ENCODE data around the gene SLC28A1. TPM values are rescaled to one million over a fixed set of nuclear protein-coding genes. Genes with fewer than 3 reads are reported as not detected.

SLC28A1 gene
- total RNA-seq, 2 experiments from 2014 or later: not detected

DNA sequence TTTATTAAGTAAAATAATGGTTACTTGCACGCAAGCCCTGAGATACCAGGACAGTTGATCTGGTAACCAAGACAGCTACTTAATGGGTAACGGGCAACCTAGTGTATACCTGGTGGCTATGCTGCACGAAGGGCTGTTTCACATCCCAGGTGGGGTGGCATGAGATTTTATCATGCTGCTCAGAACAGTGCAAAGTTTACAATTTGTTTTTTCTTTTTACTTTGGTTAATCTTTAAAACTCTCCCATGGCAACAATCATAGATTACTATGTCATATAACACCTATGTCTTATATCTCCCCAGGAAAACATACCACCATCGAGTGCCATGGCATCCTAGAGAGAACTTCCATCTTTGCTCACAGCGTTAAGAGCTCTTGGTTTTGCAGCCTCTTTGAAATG lies 32.2 kb upstream of the SLC28A1 start:
- intact Hi-C loops (cut with micrococcal nuclease): no loop called here
- Mint-ChIP-seq H3K9me3 (peaks cover 8% of the 10 kb centered on the region), H3K27ac (no peak overlapping the region), H3K4me3 (no peak overlapping the region), H3K27me3 (no peaks in the 10 kb centered on the region), H3K4me1 (ENCODE audit: low read depth) (no peaks in the 10 kb centered on the region), H3K36me3 (peaks cover 1% of the 10 kb centered on the region)
- DNase-seq: no peak
- ChIA-PET POLR2A (no interaction called here), CTCF (no interaction called here)

DNA sequence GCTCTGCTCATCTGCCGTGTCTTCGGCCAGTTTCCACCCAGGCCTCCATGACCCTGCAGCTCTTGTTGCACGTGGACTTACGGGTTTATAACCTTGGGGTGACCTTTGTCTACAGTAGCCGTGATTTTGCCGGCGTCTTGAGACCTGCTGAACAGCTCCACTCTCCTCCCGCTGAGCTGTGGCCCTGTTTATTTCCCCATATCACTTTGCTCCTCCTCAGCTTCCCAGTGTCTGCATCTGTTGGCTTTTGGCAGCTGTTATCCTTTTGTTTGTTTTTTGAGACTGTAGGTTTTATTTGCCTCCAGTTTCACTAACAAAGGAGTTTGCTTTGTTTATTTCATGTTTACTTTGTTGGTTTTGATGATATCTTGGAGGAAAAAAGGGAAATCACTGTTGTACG lies 29.3 kb upstream of the SLC28A1 start:
- Mint-ChIP-seq H3K36me3 (no peaks in the 10 kb centered on the region), H3K27me3 (no peaks in the 10 kb centered on the region), H3K4me1 (ENCODE audit: low read depth) (no peaks in the 10 kb centered on the region), H3K27ac (no peak overlapping the region), H3K9me3 (no peaks in the 10 kb centered on the region), H3K4me3 (no peak overlapping the region)
- ChIA-PET POLR2A (no interaction called here), CTCF (no interaction called here)
- intact Hi-C loops (cut with micrococcal nuclease): no loop called here
- DNase-seq: no peak

DNA sequence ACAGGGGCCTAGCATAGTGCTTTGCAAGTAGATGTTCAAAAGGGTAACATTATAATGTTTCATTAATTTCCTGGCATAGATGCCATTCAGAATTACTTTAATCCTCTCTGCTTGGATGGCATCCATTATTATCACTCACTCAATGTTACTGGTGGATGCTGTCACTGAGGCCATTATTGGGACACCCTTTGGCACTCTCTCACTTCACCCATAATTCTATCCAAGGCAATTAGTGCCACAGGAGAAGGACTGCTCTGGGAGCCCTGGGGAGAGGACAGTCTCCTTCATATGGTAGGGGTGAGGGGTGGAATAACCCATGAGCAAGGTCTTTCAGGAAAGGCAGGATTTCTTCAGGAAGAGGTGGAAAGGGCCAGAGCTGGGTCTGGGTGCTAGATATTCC lies 28.7 kb upstream of the SLC28A1 start:
- CTCF ChIA-PET: no interaction called here
- no peaks in the 10 kb centered on the region for H3K9me3 Mint-ChIP-seq
- POLR2A ChIA-PET: no interaction called here
- no peaks in the 10 kb centered on the region for H3K27me3 Mint-ChIP-seq
- no peak overlapping the region for H3K4me3 Mint-ChIP-seq
- H3K27ac Mint-ChIP-seq: no peak overlapping the region
- DNase-seq: no peak
- intact Hi-C loops (cut with micrococcal nuclease): no loop called here
- no peaks in the 10 kb centered on the region for H3K36me3 Mint-ChIP-seq
- no peaks in the 10 kb centered on the region for H3K4me1 Mint-ChIP-seq (ENCODE audit: low read depth)

DNA sequence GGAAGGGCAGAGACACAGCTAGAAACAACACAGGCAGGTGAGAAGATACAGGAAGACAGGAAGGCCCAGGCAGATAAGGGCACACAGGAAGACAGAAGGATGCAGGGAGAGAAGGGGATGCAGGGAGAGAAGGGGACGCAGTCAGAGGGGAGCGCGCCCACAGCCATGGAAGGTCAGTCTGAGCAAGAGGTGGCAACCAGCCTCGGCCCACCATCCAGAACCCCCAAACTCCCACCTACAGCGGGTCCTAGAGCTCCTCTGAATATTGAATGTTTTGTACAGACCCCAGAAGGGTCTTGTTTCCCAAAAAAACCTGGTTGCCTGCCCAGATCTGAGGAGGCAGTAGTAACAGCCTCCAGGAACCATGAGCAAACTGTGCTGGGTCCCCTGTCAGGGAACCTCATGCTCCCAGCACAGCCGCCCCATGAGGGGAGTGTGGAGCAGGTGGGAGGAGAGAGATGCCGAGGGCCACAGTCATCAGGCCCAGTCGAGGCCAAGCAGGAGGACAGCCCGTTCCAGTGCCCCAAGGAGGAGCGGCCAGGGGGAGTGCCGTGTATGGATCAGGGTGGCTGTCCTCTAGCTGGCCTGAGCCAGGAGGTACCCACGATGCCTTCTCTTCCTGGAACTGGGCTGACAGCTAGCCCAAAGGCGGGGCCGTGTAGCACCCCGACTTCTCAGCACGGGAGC lies 27.6 kb upstream of the SLC28A1 start:
- H3K4me1 Mint-ChIP-seq (ENCODE audit: low read depth): no peaks in the 10 kb centered on the region
- POLR2A ChIA-PET: no interaction called here
- intact Hi-C loops (cut with micrococcal nuclease): no loop called here
- no peak for DNase-seq
- H3K9me3 Mint-ChIP-seq: no peaks in the 10 kb centered on the region
- CTCF ChIA-PET: no interaction called here
- H3K36me3 Mint-ChIP-seq: no peaks in the 10 kb centered on the region
- H3K27me3 Mint-ChIP-seq: no peaks in the 10 kb centered on the region
- H3K4me3 Mint-ChIP-seq: no peak overlapping the region
- no peak overlapping the region for H3K27ac Mint-ChIP-seq

DNA sequence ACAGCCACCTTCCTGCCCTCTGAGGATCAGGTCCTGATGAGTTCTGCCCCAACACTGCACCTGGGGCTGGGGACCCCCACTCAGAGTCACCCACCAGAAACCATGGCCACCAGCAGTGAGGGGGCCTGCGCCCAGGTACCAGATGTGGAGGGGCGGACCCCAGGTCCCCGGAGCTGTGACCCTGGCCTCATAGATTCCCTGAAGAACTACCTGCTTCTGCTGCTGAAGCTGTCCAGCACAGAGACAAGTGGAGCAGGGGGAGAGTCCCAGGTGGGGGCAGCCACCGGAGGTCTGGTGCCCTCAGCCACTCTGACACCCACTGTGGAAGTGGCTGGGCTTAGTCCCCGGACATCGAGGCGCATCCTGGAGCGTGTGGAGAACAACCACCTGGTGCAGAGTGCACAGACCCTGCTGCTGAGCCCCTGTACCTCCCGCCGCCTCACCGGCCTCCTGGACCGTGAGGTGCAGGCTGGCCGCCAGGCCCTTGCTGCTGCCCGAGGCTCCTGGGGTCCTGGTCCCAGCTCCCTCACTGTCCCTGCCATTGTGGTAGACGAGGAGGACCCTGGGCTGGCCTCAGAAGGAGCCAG lies 27.0 kb upstream of the SLC28A1 start:
- no peak for DNase-seq
- Mint-ChIP-seq H3K4me3 (no peak overlapping the region), H3K9me3 (no peaks in the 10 kb centered on the region), H3K27ac (no peak overlapping the region), H3K27me3 (no peaks in the 10 kb centered on the region), H3K36me3 (no peaks in the 10 kb centered on the region), H3K4me1 (ENCODE audit: low read depth) (no peaks in the 10 kb centered on the region)
- CTCF ChIA-PET: no interaction called here
- POLR2A ChIA-PET: no interaction called here
- intact Hi-C loops (cut with micrococcal nuclease): no loop called here

DNA sequence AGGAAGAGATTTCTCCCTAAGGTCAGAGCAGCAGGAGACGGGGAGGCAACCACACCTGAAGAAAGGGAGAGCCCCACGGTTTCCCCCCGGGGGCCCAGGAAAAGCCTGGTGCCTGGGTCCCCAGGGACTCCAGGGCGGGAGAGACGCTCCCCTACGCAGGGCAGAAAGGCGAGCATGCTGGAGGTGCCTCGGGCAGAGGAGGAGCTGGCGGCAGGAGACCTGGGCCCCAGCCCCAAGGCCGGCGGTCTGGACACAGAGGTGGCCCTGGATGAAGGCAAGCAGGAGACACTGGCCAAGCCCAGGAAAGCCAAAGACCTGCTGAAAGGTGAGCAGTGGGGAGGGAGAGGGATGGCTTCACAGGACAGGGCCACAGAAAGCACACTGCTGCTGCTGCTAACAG lies 26.2 kb upstream of the SLC28A1 start:
- no peak for DNase-seq
- no peak overlapping the region for H3K27ac Mint-ChIP-seq
- H3K36me3 Mint-ChIP-seq: no peaks in the 10 kb centered on the region
- intact Hi-C loops (cut with micrococcal nuclease): no loop called here
- no peaks in the 10 kb centered on the region for H3K9me3 Mint-ChIP-seq
- no peaks in the 10 kb centered on the region for H3K4me1 Mint-ChIP-seq (ENCODE audit: low read depth)
- H3K4me3 Mint-ChIP-seq: no peak overlapping the region
- H3K27me3 Mint-ChIP-seq: no peaks in the 10 kb centered on the region
- ChIA-PET POLR2A (no interaction called here), CTCF (interaction anchor here (1.3 kb wide), 1 partner anchor 13 kb away, joined by 3 read pairs; no protein-coding TSS in a partner anchor)

DNA sequence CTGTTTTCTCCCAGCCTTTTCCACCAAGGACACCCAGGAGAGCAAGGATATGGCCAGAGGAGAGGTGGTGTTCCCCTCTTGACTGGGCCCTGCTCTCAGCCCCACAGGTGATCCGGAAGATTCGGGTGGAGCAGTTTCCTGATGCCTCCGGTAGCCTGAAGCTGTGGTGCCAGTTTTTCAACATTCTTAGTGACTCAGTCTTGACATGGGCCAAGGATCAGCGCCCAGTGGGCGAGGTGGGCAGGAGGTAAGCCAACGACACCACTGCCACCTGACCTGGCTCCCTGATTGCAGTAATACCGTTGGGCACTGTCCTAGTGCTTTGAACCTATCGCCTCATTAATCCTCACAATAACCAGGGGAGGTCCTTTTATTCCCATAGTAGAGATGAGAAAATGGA lies 25.3 kb upstream of the SLC28A1 start:
- ChIA-PET CTCF (interaction anchor here (1.3 kb wide), 1 partner anchor 14 kb away, joined by 3 read pairs; no protein-coding TSS in a partner anchor), POLR2A (no interaction called here)
- Mint-ChIP-seq H3K27me3 (no peaks in the 10 kb centered on the region), H3K4me3 (no peak overlapping the region), H3K27ac (no peak overlapping the region), H3K4me1 (ENCODE audit: low read depth) (no peaks in the 10 kb centered on the region), H3K9me3 (no peaks in the 10 kb centered on the region), H3K36me3 (no peaks in the 10 kb centered on the region)
- intact Hi-C loops (cut with micrococcal nuclease): no loop called here
- DNase-seq: no peak

DNA sequence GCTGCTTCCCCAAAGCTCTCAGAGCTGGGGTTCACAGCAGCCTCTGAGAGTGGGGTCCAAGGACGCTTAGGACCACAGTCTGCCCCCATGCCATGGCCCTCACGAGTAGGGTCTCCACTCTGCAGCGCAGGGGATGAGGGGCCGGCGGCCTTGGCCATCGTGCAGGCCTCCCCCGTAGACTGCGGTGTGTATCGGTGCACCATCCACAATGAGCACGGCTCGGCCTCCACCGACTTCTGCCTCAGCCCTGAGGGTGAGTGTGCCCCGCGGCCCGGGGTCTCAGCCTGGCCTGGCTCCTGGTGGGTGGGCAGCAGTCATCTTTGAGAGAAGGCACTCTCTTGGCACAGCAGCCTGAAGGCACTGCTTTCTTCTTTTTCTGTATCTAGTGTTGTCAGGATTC lies 24.8 kb upstream of the SLC28A1 start:
- Mint-ChIP-seq H3K4me1 (ENCODE audit: low read depth) (no peaks in the 10 kb centered on the region), H3K36me3 (no peaks in the 10 kb centered on the region), H3K27ac (no peak overlapping the region), H3K4me3 (no peak overlapping the region), H3K9me3 (no peaks in the 10 kb centered on the region), H3K27me3 (no peaks in the 10 kb centered on the region)
- no peak for DNase-seq
- intact Hi-C loops (cut with micrococcal nuclease): no loop called here
- ChIA-PET CTCF (no interaction called here), POLR2A (no interaction called here)

DNA sequence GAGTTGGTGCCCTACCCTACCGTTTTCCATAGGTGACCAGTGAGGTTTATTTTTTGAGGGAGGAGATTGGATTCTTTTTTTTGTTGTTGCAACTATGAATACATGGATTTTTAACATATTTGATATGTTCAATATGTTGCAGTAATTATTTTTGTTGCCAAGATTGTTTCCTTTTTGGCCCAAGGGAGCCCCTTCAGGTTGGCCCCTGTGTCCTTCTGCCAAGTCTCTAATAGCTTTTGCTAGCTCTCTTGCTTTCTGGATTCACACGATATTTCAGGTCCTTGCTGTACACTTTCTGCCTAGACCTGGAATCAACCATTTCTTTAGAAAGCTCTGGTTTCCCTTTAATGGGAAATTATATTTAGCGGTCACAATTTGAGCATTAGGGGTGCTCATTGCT lies 22.7 kb upstream of the SLC28A1 start:
- ChIA-PET CTCF (no interaction called here), POLR2A (no interaction called here)
- no peak for DNase-seq
- no peaks in the 10 kb centered on the region for H3K4me1 Mint-ChIP-seq (ENCODE audit: low read depth)
- intact Hi-C loops (cut with micrococcal nuclease): no loop called here
- no peaks in the 10 kb centered on the region for H3K9me3 Mint-ChIP-seq
- no peak overlapping the region for H3K4me3 Mint-ChIP-seq
- no peak overlapping the region for H3K27ac Mint-ChIP-seq
- H3K27me3 Mint-ChIP-seq: no peaks in the 10 kb centered on the region
- H3K36me3 Mint-ChIP-seq: no peaks in the 10 kb centered on the region

DNA sequence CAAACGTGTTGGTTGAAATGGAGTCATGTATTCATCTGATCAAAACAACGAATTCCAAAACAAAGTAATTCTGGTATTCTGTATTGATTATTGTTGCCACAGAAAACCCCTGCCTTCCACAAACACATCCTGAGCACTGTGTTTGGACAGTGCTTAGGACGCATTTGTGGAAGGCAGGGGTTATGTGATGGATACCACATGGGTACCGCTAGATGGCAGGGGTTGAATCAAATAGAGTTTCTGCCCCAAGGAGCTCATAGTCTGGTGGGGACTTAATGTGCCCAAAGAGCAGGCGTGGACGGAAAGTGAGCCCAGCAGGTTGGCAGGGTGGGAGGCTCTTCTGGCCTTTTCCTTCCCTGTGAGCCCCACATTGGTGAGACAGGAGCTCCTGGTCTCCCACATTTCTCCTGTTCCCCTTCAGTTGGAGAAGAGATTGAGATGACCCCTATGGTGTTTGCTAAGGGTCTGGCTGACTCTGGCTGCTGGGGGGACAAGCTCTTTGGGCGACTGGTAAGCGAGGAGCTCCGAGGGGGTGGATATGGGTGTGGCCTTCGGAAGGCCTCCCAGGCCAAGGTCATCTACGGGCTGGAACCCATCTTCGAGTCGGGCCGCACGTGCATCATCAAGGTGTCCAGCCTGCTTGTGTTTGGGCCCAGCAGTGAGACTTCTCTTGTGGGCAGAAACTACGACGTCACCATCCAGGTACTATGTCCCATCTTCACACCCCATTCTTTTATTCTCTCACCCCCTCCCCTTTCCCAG lies 22.1 kb upstream of the SLC28A1 start:
- Mint-ChIP-seq H3K4me1 (ENCODE audit: low read depth) (no peaks in the 10 kb centered on the region), H3K4me3 (no peak overlapping the region), H3K27me3 (no peaks in the 10 kb centered on the region), H3K36me3 (no peaks in the 10 kb centered on the region), H3K9me3 (no peaks in the 10 kb centered on the region), H3K27ac (no peak overlapping the region)
- intact Hi-C loops (cut with micrococcal nuclease): no loop called here
- ChIA-PET CTCF (no interaction called here), POLR2A (no interaction called here)
- no peak for DNase-seq

DNA sequence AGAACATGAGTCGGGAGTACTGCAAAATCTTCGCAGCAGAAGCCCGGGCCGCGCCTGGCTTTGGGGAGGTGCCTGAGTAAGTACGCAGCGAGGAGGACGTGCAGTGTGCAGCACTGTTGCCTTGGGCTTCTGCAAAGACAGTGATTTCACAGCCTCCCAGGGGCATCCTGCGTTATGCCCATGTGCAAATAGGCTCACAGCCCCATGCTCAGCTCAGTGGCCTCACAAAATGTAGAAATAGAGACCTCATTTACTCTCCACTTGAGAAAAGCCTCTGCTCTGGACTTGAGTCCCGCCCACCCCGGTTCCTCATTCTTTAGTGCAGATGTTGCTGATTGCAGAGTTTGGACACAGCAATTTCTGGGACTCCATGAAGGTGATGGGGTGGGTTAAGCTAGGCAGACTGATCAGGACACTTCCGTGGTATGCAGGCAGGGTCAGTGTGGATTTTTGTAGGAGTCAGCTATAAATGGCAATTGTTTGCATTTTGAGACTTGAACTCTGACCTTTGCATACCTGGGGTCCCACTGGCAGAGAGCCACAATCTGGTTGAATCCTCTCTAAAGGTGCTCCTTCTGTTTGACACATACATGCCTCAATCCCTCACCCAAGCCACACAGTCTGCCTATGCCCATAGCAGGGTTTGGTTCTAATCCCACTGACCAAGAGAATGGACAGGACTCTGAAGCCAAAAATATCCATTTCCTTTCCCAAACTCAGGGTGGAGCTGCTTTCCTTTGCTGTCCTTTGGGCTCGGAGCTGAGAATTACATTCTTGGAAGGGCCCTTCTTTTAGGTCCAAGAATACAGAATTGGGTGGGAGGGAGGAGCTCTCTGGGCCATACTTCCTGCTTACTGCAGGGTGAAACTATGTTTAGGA lies 20.7 kb upstream of the SLC28A1 start:
- H3K36me3 Mint-ChIP-seq: no peaks in the 10 kb centered on the region
- no peak for DNase-seq
- no peak overlapping the region for H3K4me3 Mint-ChIP-seq
- CTCF ChIA-PET: interaction anchor here (2.1 kb wide), 1 partner anchor 14 kb away, joined by 8 read pairs; no protein-coding TSS in a partner anchor
- H3K27ac Mint-ChIP-seq: no peak overlapping the region
- intact Hi-C loops (cut with micrococcal nuclease): no loop called here
- POLR2A ChIA-PET: no interaction called here
- H3K9me3 Mint-ChIP-seq: no peaks in the 10 kb centered on the region
- H3K27me3 Mint-ChIP-seq: no peaks in the 10 kb centered on the region
- no peaks in the 10 kb centered on the region for H3K4me1 Mint-ChIP-seq (ENCODE audit: low read depth)

DNA sequence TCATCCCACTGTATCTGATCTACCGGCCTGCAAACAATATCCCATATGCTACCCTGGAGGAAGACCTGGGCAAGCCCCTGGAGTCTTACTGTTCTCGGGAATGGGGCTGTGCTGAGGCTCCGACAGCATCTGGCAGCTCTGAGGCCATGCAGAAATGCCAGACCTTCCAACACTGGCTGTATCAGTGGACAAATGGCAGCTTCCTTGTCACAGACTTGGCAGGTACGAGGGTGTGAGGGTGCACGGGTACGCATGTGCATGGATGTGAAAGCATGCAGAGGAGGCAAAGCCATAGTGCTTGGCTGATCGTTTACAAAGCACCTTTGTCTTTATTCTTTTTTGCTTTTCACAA lies 20.0 kb upstream of the SLC28A1 start:
- POLR2A ChIA-PET: no interaction called here
- no peaks in the 10 kb centered on the region for H3K9me3 Mint-ChIP-seq
- no peaks in the 10 kb centered on the region for H3K4me1 Mint-ChIP-seq (ENCODE audit: low read depth)
- CTCF ChIA-PET: interaction anchor here (0.8 to 2.1 kb wide), 3 partner anchors 14 to 266 kb away, joined by 3 to 8 read pairs (median 3); no protein-coding TSS in a partner anchor
- H3K4me3 Mint-ChIP-seq: no peak overlapping the region
- H3K27me3 Mint-ChIP-seq: no peaks in the 10 kb centered on the region
- H3K27ac Mint-ChIP-seq: no peak overlapping the region
- intact Hi-C loops (cut with micrococcal nuclease): no loop called here
- no peak for DNase-seq
- no peaks in the 10 kb centered on the region for H3K36me3 Mint-ChIP-seq
